ENCODE results near the gene CAPN8. TPM values are rescaled to one million over a fixed set of nuclear protein-coding genes. Genes with fewer than 3 reads are reported as not detected.

The CAPN8 gene
- total RNA-seq, 6 experiments from 2014 or later: 0.35 to 1.1 TPM; not detected in 4

- Histone ChIP-seq H3K36me3 (no peaks in the 10 kb centered on the region), H3K4me3 (peak overlapping the region; percentile 68 to 92 (median 71)), H3K27ac (peak overlapping the region; percentile 57 to 94 (median 69)), H3K9me3 (no peaks in the 10 kb centered on the region), H3K4me1 (peaks cover 0 to 5% (median 2%) of the 10 kb centered on the region in 4 donors), H3K27me3 (no peaks in the 10 kb centered on the region)
- TF ChIP-seq CTCF (IDR thresholded peaks at IDR 0.05) (no peak), POLR2A (IDR thresholded peaks at IDR 0.05) (no peak)
- intact Hi-C loops (cut with DNase I): loop anchor here (5.0 kb wide), 1 partner anchor 34 kb away; no protein-coding TSS in a partner anchor
- DNase-seq: peak in 1 of 3 donors; percentile 50
- peak; percentile 39 to 46 (median 44) for ATAC-seq
- WGBS (ENCODE audit: insufficient coverage, low coverage, low lambda C conversion rate, missing lambda C conversion rate): 17% methylated on average over 7 of the region's 40 CpGs
Observed at GRCh38 chr1:223712850-223713474, 47.5 kb upstream of the CAPN8 start.

DNA sequence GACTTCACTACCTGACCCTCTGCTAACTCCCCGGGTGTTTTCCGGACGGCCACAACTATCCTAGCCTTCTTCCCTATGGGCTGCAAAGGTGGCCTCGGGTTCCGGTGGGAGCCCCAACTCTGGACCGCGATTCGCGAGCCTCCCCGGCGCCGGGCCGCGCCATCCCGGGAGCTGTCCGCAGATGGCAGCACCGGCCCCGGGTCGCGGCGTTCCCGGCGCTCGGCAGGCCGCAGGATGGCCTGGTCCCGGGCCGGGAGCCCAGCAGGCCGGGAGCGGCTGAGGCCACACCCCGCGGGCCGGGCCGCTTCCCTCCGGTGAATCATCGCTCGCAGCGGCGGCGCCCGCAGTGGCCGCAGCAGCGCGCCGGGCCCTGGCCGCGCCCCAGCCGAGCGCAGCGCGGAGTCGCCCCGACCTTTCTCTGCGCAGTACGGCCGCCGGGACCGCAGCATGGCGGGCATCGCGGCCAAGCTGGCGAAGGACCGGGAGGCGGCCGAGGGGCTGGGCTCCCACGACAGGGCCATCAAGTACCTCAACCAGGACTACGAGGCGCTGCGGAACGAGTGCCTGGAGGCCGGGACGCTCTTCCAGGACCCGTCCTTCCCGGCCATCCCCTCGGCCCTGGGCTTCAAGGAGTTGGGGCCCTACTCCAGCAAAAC lies 46.8 kb upstream of the CAPN8 start, which contains the start of gene CAPN2:
TSS of gene CAPN2 (plus strand) at position 346 of the 656 bp plus-strand sequence. CDS start at position 448, 102 bp downstream.
- DNase-seq (peak; percentile 85 to 90 (median 87)), ATAC-seq (peak; percentile 91 to 98 (median 98))
- peak within 1 kb of the TSS; percentile 57 to 94 (median 69) for H3K27ac ChIP-seq
- peak within 1 kb of the TSS; percentile 68 to 92 (median 71) for H3K4me3 ChIP-seq
- peaks cover 0 to 6% (median 3%) of the 10 kb centered on the region in 4 donors for H3K4me1 ChIP-seq
- WGBS (ENCODE audit: insufficient coverage, low coverage, low lambda C conversion rate, missing lambda C conversion rate): 0% methylated on average over 24 of the region's 74 CpGs
- peak; percentile 74 to 88 (median 78) for TF ChIP-seq CTCF (IDR thresholded peaks at IDR 0.05)
- TF ChIP-seq POLR2A (IDR thresholded peaks at IDR 0.05): peak; percentile 91
- intact Hi-C loops (cut with DNase I): loop anchor here (5.0 kb wide), 1 partner anchor 35 kb away; no protein-coding TSS in a partner anchor
- no peaks in the 10 kb centered on the region for H3K36me3 ChIP-seq
- no peaks in the 10 kb centered on the region for H3K27me3 ChIP-seq
- H3K9me3 ChIP-seq: no peaks in the 10 kb centered on the region

GRCh38 chr1:223711747-223712193 lies 46.3 kb upstream of the CAPN8 start:
- DNase-seq: no peak
- no peaks in the 10 kb centered on the region for H3K36me3 ChIP-seq
- H3K4me1 ChIP-seq: peaks cover 0 to 6% (median 3%) of the 10 kb centered on the region in 4 donors
- ATAC-seq: no peak
- H3K27me3 ChIP-seq: no peaks in the 10 kb centered on the region
- H3K4me3 ChIP-seq: peak overlapping the region in 2 of 3 donors; percentile 68 to 71
- H3K9me3 ChIP-seq: no peaks in the 10 kb centered on the region
- 58% methylated on average over 9 of the region's 15 CpGs for WGBS (ENCODE audit: insufficient coverage, low coverage, low lambda C conversion rate, missing lambda C conversion rate)
- H3K27ac ChIP-seq: peak overlapping the region; percentile 57 to 94 (median 69)
- intact Hi-C loops (cut with DNase I): loop anchor here (5.0 kb wide), 1 partner anchor 36 kb away; no protein-coding TSS in a partner anchor
- TF ChIP-seq POLR2A (IDR thresholded peaks at IDR 0.05): no peak
- TF ChIP-seq CTCF (IDR thresholded peaks at IDR 0.05): no peak

DNA sequence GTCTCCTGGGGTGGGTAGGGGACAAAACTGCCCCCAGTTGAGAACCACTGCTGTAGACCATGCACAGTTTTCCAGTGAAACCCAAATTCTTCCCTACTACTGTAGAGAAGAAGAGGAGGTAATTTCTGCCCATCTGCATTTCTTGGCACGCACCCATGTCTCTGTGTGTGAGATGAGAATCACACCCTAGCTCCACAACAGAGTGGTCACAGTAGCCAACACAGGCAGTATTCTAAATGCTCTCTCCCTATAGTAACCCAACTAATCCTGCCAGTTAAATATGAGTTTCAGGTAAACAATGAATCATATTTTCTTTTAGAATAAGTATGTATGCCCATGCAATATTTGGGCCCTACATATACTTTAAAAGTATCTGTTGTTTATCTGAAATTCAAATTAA lies 45.7 kb upstream of the CAPN8 start:
- TF ChIP-seq CTCF (IDR thresholded peaks at IDR 0.05): no peak
- no peak for TF ChIP-seq POLR2A (IDR thresholded peaks at IDR 0.05)

More for the DNA sequence above, 45.7 kb upstream of the CAPN8 start:
- Histone ChIP-seq H3K4me3 (no peak overlapping the region), H3K27ac (no peak overlapping the region), H3K4me1 (peaks cover 0 to 6% (median 3%) of the 10 kb centered on the region in 4 donors), H3K27me3 (no peaks in the 10 kb centered on the region), H3K9me3 (no peaks in the 10 kb centered on the region), H3K36me3 (no peaks in the 10 kb centered on the region)
- DNase-seq (no peak), ATAC-seq (no peak)
- intact Hi-C loops (cut with DNase I): loop anchor here (5.0 kb wide), 1 partner anchor 36 kb away; no protein-coding TSS in a partner anchor
- WGBS (ENCODE audit: insufficient coverage, low coverage, low lambda C conversion rate, missing lambda C conversion rate): 100% methylated on average over 1 of the region's 1 CpG

Measured in right lobe of liver (tissue), 6 donors.